ENCODE results near the gene SEMA5B. TPM values are rescaled to one million over a fixed set of nuclear protein-coding genes. Genes with fewer than 3 reads are reported as not detected.

The SEMA5B gene
- total RNA-seq, 1 donor from 2014 or later, result 21.1 TPM

GRCh38 chr3:123060054-123060453 lies 32.5 kb upstream of the SEMA5B start:
- DNase-seq (ENCODE audit: low spot score), result no peak
- intact Hi-C loops (cut with DNase I), result no loop called here

- DNase-seq (ENCODE audit: low spot score), result no peak
- intact Hi-C loops (cut with DNase I), result no loop called here
These were observed 30.9 kb upstream of the SEMA5B start for GRCh38 chr3:123058505-123058904.

- intact Hi-C loops (cut with DNase I), result no loop called here
- DNase-seq (ENCODE audit: low spot score), result no peak
These were observed 27.8 kb upstream of the SEMA5B start for GRCh38 chr3:123055352-123055751.

GRCh38 chr3:123054931-123055330 lies 27.4 kb upstream of the SEMA5B start:
- intact Hi-C loops (cut with DNase I), result no loop called here
- no peak for DNase-seq (ENCODE audit: low spot score)

GRCh38 chr3:123054109-123054778 lies 26.7 kb upstream of the SEMA5B start:
- no peak for DNase-seq (ENCODE audit: low spot score)
- intact Hi-C loops (cut with DNase I), result no loop called here

GRCh38 chr3:123053107-123053506 lies 25.5 kb upstream of the SEMA5B start:
- no peak for DNase-seq (ENCODE audit: low spot score)
- intact Hi-C loops (cut with DNase I), result no loop called here

GRCh38 chr3:123050666-123051065 lies 23.1 kb upstream of the SEMA5B start:
- intact Hi-C loops (cut with DNase I), result no loop called here

GRCh38 chr3:123048480-123049237 lies 21.1 kb upstream of the SEMA5B start:
- no peak for DNase-seq (ENCODE audit: low spot score)
- intact Hi-C loops (cut with DNase I), result no loop called here

More at GRCh38 chr3:123050666-123051065, 23.1 kb upstream of the SEMA5B start:
- no peak for DNase-seq (ENCODE audit: low spot score)

GRCh38 chr3:123047062-123047319 lies 19.4 kb upstream of the SEMA5B start:
- intact Hi-C loops (cut with DNase I), result no loop called here
- DNase-seq (ENCODE audit: low spot score), result no peak

GRCh38 chr3:123046262-123047061 lies 18.9 kb upstream of the SEMA5B start:
- intact Hi-C loops (cut with DNase I), result no loop called here
- DNase-seq (ENCODE audit: low spot score), result no peak

- intact Hi-C loops (cut with DNase I), result no loop called here
- DNase-seq (ENCODE audit: low spot score), result no peak
These were observed 17.6 kb upstream of the SEMA5B start for GRCh38 chr3:123044981-123045763.

GRCh38 chr3:123042413-123042812 lies 14.8 kb upstream of the SEMA5B start:
- no peak for DNase-seq (ENCODE audit: low spot score)

GRCh38 chr3:123039178-123039577 lies 11.6 kb upstream of the SEMA5B start:
- intact Hi-C loops (cut with DNase I), result no loop called here

More at GRCh38 chr3:123042413-123042812, 14.8 kb upstream of the SEMA5B start:
- intact Hi-C loops (cut with DNase I), result no loop called here

GRCh38 chr3:123038751-123039150 lies 11.2 kb upstream of the SEMA5B start:
- intact Hi-C loops (cut with DNase I), result no loop called here
- DNase-seq (ENCODE audit: low spot score), result no peak

More at GRCh38 chr3:123039178-123039577, 11.6 kb upstream of the SEMA5B start:
- DNase-seq (ENCODE audit: low spot score), result no peak

- intact Hi-C loops (cut with DNase I), result no loop called here
- DNase-seq (ENCODE audit: low spot score), result no peak
These were observed 9.4 kb upstream of the SEMA5B start for GRCh38 chr3:123037015-123037375.

- intact Hi-C loops (cut with DNase I), result no loop called here
- no peak for DNase-seq (ENCODE audit: low spot score)
These were observed 8.9 kb upstream of the SEMA5B start for GRCh38 chr3:123036352-123037014.

- intact Hi-C loops (cut with DNase I), result loop anchor here (5.0 kb wide), 1 partner anchor 167 kb away; the partner anchor contains the start of gene SEC22A
- DNase-seq (ENCODE audit: low spot score), result no peak
These were observed 7.4 kb upstream of the SEMA5B start for GRCh38 chr3:123034996-123035395.

GRCh38 chr3:123034120-123034519 lies 6.6 kb upstream of the SEMA5B start:
- no peak for DNase-seq (ENCODE audit: low spot score)
- intact Hi-C loops (cut with DNase I), result loop anchor here (5.0 kb wide), 1 partner anchor 168 kb away; the partner anchor contains the start of gene SEC22A

- intact Hi-C loops (cut with DNase I), result loop anchor here (5.0 kb wide), 1 partner anchor 170 kb away; the partner anchor contains the start of gene SEC22A
- DNase-seq (ENCODE audit: low spot score), result no peak
These were observed 4.5 kb upstream of the SEMA5B start for GRCh38 chr3:123032057-123032456.

Data from cardiac septum (tissue), 1 donor.